ENCODE results near the gene SURF6.
A peak's percentile ranks its signal among the peaks of the same experiment; 100 is the strongest.

The SURF6 gene

DNA sequence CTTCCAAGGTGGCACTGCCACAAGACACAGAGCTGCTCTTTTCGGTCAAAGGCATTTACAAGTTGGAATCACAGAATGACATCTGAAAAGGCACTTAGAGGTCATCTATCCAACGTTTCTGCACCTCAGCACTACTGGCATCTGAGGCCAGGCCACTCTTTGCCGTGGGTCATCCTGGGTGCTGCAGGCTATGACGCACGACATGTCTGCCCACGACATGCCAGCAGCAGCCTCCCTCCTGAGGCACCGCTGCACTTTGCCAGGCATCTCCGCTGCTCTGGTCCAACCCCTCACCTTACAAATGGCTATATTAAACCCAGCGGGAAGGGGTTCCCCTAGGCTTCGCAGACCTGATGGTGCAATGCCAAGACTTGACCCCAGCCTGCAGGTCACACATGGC is 31.8 kb upstream of the SURF6 start:
- DNase-seq, result no peak

DNA sequence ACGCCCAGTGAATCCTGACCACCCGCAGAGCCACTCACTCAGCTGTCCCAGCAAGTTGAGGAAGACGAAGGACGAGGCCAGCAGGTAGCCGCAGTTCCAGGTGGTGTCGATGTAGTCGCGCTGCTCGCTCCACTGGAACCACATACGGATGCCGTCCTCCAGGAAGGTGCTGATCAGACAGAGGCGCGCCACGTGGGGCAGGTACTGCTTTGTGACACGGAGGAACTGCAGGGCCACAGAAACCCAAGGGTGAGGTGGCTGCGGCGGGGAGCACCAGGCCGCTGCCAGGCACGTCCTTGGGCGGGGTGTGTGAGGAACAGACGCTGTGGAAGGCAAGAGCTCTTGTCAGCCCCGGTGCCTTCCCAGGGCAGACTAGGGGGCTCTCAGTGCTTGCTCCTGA is 31.2 kb upstream of the SURF6 start:
- no peak for DNase-seq

DNA sequence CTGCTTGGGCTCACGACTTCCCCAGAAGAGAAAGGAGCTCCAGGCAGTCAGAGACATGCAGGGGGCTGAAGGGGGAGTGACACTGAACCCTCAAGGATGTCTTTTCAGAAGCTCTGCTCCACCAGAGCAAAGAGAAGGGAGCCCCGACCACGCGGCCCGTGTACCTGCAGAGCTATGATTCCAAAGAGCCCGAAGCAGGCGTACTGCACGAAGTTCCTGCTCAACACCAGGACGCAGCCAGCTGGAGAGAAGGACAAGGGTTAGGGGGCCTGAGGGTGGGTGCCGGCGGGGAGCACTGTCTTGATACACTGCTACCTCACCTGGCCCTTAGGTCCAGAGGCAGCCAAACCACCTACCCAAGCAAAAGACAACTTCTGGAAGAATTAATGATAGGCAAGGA is 30.4 kb upstream of the SURF6 start:
- no peak for DNase-seq

DNA sequence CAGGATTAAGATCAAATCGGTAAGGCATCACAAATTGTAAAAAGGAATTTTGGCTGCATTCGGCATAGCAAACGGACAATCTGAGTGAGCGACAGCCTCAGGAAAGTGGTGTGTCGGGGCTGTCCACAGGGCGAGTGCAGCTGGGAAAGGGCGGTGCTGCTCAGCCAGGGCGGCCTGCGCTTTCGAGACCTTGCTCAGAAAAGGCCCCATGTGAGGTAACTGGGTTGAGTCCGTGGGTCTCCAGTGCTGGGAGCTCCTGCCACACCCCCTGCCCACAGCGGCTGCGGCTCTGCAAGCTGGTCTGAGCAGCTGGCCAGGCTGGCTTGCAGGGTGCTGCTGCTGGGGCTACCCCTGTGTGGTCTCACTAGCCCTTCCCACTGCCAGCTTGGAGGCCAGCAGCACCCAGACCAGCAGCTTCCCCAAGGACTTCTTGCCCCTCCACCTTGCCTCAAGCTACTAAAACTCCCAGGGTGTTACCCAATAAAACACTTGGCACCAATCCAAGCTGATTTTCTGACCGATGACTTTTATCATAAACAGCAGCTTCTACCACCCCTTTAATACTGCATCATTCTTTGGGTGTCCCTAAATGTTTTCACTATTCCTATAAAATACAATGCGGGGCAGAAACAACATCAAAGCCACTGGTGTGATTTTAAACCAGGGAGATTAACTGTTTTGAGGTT is 26.5 kb upstream of the SURF6 start:
- DNase-seq, result no peak

DNA sequence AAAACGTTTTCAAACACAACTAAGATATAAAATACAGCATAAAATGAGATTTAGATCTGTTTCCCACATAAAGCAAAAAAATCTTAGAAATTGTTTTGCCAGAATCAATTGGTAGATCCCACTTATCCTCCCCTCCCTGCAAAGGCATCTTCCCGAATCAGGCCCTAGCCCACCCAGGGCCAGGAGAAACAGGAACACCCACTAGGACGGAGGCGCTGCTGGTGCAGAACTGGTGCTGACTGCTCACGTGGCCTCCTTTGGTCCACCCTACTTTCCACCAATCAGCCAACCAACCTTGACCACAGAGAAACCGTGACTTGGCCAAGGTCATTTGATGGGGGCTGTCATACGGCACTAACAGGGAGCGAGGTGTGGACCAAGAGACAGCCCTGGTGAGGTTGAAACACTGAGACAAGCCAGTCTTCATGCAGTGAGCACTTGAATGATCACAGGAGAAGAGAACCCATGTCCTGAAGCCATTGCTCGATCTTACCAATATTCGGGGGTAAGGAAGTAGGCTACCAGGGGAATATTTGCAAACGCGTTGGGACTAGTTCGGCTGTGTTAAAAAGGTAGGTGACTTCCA is 25.6 kb upstream of the SURF6 start:
- no peak for DNase-seq

DNA sequence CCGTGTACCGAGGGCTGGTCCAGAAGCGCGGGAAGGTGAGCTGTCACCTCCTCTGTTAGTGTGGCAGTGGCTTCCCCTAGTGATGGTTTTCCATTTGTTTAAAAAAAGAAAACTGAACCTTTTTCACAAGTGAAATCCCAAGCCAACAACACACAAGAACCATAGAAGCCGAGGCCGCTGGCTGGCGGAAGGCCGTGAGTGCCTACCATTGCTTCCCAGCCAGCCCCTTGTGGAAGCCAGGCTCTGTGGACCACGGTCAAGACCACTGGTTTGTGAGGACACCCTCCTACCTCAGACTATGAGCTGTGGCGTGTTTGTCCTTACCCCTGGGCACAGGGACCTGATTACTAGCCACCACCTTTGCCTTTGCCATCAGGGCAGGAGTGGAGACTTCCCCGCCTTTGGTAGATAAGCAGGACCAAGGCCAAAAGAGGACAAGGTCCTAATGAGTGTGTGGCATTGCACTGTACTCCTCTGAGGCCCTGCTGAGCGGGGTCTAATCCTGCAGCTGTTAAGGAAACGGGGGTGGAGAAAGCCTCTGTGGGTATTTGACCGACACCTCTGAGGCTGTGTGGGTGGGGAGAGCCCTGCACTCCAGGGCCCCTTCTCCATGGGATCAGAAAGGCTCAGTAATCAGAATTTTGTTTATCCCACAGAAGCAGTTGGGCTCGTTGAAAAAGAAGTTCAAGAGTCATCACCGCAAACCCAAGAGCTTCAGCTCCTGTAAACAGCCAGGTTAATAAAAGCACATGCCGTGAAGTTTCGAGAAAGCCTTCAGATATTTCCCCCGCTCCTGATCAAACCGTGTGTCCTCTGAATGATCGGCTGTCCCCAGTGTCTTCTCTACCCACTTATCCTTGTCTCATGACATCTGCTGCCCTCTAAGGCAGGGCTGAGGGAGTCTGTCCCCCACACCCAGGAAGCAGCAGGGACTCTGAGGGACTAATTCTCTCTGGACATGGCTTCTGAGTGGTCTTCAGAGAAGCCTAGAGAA is 24.7 kb upstream of the SURF6 start:
- no peak for DNase-seq

DNA sequence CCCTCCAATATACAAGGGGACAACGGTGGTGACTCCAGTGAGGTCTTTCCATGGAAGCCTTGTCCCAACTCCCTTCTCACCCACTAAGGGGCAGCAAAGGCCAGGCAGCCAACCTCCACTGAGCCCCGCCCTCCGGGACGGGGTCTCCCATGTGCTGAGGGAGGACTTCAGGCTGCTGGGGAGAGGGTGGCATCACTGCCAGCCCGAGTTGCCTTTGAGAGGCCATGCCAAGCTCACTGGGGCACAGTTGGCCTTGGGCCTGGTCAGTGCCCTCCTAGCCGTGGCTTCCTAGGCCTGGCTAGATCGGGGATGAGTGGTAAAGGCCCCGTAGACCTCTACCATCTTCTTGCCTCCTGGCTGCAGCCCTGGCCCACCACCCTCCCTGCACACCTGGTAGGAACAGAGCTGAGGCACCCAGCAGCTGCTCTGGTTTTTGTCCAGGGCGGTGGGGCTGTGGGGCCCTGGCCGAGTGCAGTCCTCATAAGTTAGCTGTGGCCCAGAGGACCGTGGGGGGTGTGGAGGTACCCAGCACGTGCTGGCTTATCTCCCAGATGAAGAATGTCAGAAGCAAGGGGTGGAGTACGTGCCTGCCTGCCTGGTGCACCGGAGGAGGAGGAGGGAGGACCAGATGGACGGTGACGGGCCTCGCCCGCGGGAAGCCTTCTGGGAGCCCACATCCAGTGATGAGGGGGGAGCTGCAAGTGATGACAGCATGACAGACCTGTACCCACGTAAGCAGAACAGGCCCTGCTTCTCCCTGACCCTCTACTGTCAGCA is 23.6 kb upstream of the SURF6 start:
- DNase-seq, result peak; percentile 38

DNA sequence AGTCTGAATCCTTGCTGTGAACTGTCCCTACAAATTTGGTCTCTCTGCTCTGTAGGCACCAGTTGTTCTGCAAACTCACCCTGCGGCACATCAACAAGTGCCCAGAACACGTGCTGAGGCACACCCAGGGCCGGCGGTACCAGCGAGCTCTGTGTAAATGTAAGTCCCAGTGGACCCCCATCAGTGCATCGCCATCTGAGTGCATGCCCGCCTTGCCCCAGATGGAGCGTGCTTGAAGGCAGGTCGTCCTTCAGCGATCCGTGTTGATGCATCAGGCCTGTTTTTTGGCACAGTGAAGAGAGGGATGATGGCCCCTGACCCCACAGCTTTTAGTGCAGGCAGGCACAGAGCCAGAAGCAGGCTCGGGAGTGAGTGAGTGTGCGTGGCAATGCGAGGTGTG is 21.7 kb upstream of the SURF6 start:
- no peak for DNase-seq

DNA sequence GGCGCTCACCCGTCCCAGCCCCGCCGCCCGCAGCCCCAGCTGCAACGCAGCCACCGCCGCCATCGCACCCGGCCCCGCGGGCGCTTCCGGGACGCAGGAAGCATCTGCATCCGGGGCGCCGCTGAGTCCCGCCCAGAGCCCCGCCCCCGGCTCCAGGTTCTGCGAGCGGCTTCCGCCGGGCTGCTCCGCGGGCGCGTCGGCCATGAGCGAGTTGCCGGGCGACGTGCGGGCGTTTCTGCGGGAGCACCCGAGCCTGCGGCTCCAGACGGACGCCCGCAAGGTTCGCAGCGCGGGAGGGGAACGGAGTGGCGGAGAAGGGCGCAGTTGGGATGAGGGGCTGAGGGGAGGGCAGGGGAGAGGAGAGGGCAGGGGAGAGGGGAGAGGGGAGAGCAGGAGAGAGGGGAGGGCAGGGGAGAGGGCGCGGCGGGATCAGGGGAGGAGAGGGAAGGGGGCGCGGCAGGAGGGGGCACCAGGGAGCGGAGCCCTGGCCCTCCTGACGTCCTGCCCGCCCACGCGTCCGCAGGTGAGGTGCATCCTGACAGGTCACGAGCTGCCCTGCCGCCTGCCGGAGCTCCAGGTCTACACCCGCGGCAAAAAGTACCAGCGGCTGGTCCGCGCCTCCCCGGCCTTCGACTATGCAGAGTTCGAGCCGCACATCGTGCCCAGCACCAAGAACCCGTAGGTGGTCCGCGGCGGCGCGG is 20.6 kb upstream of the SURF6 start, which contains the start of the genes SURF1 and SURF2:
Gene SURF1 (minus strand): TSS at position 97 of the 701 bp plus-strand sequence. CDS start 34 bp downstream, at position 63.
Gene SURF2 (plus strand): TSS at position 160 of the 701 bp plus-strand sequence. CDS start 43 bp downstream, at position 203.
- DNase-seq, result peak; percentile 93

DNA sequence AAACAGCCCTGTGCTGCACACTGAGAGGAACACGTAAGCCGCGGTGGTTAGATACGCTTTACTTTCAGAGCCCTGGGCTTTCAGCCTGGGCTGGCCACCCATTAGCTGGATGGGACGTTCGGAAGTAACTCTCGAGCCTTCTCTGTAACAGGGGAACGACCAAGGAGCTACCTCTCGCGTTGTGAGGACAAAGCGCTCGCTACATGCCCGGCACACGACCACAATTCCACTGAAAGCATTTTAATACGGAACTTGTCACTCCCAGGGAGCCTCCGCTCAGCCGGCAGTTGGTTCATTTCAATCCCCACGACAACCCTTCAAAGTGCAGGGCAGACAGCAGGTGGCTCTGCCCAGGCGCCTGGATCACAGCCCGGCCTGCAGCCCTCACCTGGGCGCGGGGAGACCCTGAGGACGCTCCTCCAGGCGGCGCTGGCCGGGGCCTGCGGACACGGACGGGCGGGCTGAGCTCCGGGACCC is 19.9 kb upstream of the SURF6 start:
- no peak for DNase-seq

DNA sequence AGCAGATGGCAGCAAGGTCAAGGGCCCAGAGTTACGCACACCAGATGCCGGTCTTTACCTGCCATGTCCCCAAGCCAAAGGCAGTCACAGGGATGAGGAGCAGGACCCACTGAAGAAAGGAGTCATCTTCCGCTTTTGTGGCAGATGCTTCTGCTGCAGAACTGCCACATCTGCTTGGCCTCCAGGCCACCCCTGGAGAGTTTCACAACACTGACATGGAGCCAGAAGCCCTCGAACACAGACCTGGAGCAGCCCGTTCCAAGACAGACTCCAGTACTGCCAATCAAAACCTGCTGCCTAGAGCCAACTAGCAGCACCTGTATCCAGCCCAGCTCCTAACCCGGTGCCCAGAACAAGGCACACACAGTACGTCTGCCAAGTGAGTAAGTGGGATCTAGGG is 18.8 kb upstream of the SURF6 start:
- DNase-seq, result no peak

DNA sequence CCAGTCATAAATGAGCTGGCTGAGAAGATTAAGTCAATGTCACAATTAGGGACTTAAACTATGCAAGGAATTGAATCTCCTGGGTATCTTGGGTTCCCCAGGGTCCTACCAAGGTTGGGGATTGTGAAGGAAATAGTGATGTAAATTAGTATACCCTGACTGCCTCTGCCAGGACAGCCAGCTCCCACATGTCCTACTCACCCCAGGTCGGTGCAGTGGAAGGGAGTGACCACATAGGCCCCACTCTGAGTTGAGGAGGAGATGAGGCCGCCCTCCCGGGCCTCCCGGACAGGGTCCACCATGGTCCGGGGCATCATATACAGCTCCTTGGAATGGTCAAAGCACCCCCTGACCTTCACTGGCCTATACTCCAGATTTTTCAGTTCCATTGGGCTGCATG is 17.6 kb upstream of the SURF6 start:
- no peak for DNase-seq

DNA sequence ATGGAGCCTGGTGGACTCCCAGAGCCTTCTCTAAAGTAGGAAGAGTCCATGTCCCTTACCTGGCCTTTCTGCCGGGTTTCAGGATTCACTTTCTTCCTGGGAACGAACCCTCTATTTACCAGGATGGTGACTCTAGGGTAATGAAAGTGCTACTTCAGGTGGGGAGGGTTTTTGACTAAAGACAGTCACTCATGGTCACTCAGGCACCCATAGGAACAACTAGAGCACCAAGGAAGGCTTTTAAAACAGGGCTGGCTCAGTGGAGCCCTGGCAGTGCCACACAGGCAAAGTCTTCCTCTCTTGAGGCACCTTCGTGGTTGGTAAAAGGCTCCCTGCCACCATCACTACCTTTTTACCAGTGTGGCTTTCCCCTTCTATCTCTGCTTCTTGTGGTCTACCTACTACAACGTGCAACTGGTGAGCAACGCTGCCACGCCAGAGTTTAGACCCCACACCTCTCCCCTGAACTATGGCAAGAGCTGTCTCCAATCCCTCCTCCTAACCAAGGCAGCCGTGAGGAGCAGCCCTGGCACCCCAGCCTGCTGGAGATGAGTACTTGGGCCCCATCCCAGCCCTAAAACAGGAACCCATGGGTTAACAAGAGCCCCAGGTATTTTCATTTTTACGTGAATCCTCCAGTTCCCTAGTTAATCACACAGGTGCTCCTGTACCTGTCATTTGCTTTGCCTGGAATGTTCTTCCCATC is 16.8 kb upstream of the SURF6 start:
- DNase-seq, result no peak

DNA sequence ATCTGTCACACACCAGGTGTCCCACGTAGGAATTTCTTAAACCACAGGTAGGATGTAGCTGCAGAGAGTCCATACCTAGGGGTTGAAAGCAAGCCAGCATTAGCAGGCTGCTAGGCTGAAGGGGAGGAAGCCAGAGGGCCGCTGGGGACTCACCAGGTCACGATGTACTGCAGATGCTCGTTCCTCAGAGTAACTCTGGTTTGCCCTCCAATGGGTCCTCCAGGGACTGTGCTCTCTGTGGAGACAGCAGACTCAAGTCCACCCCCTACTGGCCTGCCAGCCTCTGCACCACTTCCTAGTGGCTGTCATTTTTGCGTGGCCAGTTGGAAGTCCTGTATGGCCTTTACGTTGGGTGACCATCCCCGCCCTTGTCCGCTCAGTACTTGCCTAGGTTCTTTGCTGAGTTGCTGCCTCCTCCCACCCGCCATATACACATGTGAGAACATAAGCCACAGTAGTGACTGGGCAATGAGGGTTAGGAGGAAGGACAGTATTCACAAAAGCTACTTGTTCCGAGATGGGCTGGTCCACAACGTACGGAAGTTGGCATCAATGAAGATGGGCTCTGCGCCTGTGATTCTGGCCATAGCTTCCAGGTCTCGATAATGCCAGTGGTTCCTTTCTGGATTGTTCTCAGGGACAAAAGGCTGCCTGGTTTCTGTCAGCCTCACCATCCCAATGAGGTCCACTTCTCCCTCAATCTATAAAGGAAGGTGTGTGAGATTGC is 16.1 kb upstream of the SURF6 start:
- DNase-seq, result peak; percentile 44

DNA sequence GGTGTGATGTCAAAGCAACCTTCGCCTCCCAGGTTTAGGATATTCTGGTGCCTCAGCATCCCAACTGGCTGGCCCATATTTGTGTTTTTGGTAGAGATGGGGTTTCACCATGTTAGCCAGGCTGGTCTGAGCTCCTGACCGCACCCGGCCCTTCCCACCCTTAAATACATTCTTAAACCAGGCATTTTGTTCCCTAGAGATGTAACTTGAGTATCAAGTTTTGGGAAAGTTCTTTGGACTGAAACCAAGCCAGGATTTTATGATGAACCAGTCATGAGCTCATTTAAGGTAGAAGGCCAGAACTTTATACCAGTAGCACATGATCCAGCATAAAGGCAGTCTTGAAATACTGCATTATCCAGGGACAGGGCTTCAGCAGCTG is 15.5 kb upstream of the SURF6 start:
- DNase-seq, result no peak

DNA sequence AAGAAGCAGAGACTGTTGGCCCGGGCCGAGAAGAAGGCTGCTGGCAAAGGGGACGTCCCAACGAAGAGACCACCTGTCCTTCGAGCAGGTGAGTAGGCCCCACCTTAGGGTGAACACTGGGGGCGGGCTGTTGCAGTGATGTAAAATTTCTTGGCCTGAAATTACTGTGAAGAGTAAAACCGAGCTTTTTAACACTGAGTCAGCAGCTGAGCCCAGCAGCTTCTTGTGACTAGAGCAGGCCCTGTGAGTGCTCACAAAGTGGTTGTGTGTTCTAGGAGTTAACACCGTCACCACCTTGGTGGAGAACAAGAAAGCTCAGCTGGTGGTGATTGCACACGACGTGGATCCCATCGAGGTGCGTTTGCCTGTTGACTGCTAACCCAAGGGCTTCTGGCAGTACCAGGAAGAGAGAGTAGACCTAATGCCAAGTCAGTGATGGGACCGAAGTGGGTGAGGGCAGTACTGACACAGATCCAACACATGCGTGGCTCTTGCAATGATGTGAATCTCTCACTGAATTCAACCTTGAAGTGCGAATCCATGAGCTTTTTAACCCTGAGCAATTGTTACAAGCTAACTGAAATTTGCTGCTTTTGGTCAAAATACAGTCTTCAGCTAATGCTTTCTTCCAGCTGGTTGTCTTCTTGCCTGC is 14.1 kb upstream of the SURF6 start:
- no peak for DNase-seq

DNA sequence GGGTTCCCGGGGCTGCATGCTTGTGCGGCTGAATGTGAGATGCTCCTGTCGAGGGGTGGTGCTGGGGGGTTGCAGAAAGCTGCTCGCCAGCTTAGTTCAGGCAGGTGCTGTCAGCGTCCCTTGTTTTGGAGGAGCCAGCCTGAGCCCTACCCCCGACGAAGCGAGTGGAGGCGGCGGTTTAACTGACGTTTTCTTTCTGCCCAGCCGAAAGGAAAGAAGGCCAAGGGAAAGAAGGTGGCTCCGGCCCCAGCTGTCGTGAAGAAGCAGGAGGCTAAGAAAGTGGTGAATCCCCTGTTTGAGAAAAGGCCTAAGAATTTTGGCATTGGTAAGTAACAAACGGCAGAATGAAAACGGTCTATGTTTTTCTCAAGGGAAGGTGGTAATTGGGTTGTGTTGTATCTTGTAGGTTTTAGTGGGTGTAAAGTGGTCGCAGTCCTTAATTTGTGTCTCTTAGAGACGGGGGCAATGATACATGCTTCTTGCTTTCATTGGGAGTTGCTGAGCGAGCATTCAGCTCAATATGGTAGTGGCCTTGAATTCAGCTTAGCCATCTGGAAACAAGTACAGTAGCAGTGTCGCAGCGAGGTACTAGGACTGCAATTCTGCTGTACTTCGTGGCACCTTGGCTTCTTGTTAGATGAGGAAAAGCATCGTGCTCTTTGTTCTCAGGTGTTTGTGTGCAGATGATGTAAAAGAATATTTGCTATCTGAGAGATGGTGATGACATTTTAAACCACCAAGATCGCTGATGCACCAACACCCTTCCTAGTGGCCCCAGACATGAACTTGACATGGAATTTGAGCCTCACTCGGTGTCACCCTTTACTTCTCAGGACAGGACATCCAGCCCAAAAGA is 13.0 kb upstream of the SURF6 start:
- DNase-seq, result no peak

DNA sequence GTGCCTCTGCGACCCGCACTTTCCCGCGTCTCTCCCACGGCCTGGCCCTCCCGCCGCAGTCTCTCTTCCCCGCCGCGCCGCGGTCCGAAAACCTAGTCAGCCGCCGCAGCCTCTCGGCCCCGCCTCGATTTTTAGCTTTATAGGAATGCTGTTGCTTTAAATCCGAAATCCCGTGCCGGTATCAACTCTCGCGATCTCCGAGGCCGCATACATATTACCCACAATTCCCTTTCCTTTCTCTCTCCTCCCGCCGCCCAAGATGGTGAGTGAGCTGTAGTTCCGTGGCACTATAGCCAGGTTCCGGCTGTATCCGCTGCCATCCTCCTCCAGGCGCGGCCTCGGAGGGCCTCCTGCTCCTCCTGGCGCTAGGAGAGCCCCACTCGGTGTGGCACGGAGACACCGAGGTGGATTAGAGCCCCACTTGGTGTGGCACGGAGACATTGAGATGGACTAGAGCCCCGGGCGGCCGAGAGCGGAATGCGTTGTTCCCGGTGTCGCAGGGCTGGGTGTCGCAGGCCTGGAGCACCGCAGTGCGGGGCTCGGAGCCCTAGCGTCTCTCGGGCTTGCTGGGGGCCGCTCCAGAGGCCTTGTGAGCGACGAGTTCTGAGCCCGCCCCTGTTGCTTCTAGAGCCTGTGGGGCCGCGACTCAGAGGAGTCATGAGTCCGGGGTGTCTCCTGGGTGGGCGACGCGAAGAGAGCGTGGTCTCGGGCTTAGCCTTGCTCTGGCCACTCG is 12.2 kb upstream of the SURF6 start, which contains the start of the genes MED22 and RPL7A:
Gene MED22 (minus strand): TSS at position 147 of the 733 bp plus-strand sequence. CDS start 1,469 bp downstream, outside the sequence.
Gene RPL7A (plus strand): TSS at position 234 of the 733 bp plus-strand sequence. CDS start 26 bp downstream, at position 260.
- DNase-seq, result peak; percentile 90

Data from activated CD8-positive, alpha-beta memory T cell treated with anti-CD3 and anti-CD28 coated beads, Interleukin-2, amount 50 U/mL, for 4 hours (primary cell).